ENCODE results near the gene CSNK2A2.

GRCh38 chr16:58187092-58187491 lies 10.8 kb downstream of the CSNK2A2 start:
- TF ChIP-seq EP300 (IDR thresholded peaks at IDR 0.05) (no peak), POLR2A (IDR thresholded peaks at IDR 0.05) (no peak)
- TF ChIP-seq, protein P1, sequence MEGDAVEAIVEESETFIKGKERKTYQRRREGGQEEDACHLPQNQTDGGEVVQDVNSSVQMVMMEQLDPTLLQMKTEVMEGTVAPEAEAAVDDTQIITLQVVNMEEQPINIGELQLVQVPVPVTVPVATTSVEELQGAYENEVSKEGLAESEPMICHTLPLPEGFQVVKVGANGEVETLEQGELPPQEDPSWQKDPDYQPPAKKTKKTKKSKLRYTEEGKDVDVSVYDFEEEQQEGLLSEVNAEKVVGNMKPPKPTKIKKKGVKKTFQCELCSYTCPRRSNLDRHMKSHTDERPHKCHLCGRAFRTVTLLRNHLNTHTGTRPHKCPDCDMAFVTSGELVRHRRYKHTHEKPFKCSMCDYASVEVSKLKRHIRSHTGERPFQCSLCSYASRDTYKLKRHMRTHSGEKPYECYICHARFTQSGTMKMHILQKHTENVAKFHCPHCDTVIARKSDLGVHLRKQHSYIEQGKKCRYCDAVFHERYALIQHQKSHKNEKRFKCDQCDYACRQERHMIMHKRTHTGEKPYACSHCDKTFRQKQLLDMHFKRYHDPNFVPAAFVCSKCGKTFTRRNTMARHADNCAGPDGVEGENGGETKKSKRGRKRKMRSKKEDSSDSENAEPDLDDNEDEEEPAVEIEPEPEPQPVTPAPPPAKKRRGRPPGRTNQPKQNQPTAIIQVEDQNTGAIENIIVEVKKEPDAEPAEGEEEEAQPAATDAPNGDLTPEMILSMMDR (IDR thresholded peaks at IDR 0.05) = no peak

All from sigmoid colon (tissue), 4 donors.